Astrocyte (in vitro differentiated cells and primary cell): ENCODE results near the gene CSNK2A1.

Experiments
- EZH2 ChIP-seq: IDR thresholded peaks from 2 replicates; pipeline ENCODE4 v1.6.1; 2012; ENCODE audit warnings: mild to moderate bottlenecking, low read length, inconsistent platforms; ENCODE audit not compliant: insufficient read depth
- TF ChIP-seq, protein P1 (sequence below): IDR thresholded peaks from 2 replicates; pipeline ENCODE4 v1.5.1; 2011; ENCODE audit warnings: low read depth, mild to moderate bottlenecking, inconsistent platforms, low read length, moderate library complexity; ENCODE audit not compliant: insufficient read depth

DNA sequence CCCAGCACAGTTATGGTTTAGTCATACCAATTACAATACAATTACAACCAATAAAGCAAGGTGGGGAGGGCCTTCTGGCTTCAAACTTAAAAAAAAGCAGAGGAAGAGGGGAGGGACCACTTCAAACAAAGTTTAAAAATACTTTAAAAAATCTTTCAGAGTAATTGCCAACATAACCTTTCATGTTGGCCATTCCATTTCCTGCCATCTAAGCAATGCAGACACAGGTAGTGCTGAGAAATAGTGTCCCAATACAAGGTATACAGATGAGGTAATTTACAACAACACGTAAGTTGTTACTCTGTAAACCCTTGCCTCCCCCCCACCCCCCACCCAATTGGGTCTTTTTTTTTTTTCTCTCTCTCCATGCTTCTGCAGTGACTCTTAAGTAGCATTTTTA is 62.4 kb downstream of the CSNK2A1 start:
- TF ChIP-seq, protein P1, sequence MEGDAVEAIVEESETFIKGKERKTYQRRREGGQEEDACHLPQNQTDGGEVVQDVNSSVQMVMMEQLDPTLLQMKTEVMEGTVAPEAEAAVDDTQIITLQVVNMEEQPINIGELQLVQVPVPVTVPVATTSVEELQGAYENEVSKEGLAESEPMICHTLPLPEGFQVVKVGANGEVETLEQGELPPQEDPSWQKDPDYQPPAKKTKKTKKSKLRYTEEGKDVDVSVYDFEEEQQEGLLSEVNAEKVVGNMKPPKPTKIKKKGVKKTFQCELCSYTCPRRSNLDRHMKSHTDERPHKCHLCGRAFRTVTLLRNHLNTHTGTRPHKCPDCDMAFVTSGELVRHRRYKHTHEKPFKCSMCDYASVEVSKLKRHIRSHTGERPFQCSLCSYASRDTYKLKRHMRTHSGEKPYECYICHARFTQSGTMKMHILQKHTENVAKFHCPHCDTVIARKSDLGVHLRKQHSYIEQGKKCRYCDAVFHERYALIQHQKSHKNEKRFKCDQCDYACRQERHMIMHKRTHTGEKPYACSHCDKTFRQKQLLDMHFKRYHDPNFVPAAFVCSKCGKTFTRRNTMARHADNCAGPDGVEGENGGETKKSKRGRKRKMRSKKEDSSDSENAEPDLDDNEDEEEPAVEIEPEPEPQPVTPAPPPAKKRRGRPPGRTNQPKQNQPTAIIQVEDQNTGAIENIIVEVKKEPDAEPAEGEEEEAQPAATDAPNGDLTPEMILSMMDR: no peak
- no peak for TF ChIP-seq EZH2
